SK-N-SH treated with all-trans-retinoic acid at 6 μM for 48 hours (cell line): ENCODE measurements around the gene ARG1.

Source experiments
- ATAC-seq: fragments of 200-7000 bp; cut with Tn5 transposase; 3 replicates; pipeline ENCODE4 v1.9.1; 2020; ENCODE audit warnings: mild to moderate bottlenecking, moderate library complexity
- ARNTL ChIP-seq: fragments of 450-650 bp; formaldehyde crosslinking; IDR thresholded peaks from 2 replicates; pipeline ENCODE4 v1.5.0; 2020; ENCODE audit warnings: low read depth, mild to moderate bottlenecking, moderate library complexity, borderline replicate concordance
- BACH2 ChIP-seq: fragments of 250-450 bp; sonication (Bioruptor Pico); IDR thresholded peaks from 2 replicates; pipeline ENCODE4 v1.9.0; 2021; ENCODE audit warnings: mild to moderate bottlenecking, borderline replicate concordance
- CSDC2 ChIP-seq: fragments of 250-450 bp; sonication (Bioruptor Pico); IDR thresholded peaks from 2 replicates; pipeline ENCODE4 v1.5.0; 2020; ENCODE audit warnings: mild to moderate bottlenecking, moderate library complexity
- ESRRG ChIP-seq: fragments of 250-450 bp; sonication (Bioruptor Pico); IDR thresholded peaks from 2 replicates; pipeline ENCODE4 v1.6.1; 2021; ENCODE audit warnings: mild to moderate bottlenecking
- GLIS3 ChIP-seq: fragments of 250-450 bp; sonication (Bioruptor Pico); IDR thresholded peaks from 2 replicates; pipeline ENCODE4 v1.5.0; 2020; ENCODE audit warnings: mild to moderate bottlenecking, moderate library complexity
- OSR1 ChIP-seq: fragments of 250-450 bp; sonication (Bioruptor Pico); IDR thresholded peaks from 2 replicates; pipeline ENCODE4 v1.8.0; 2022; ENCODE audit warnings: moderate library complexity, mild to moderate bottlenecking, inconsistent platforms
- POU6F1 ChIP-seq: fragments of 250-450 bp; sonication (Bioruptor Pico); IDR thresholded peaks from 2 replicates; pipeline ENCODE4 v1.8.0; 2021; ENCODE audit warnings: low read depth, mild to moderate bottlenecking, moderate library complexity, borderline replicate concordance
- PPARA ChIP-seq: fragments of 250-450 bp; sonication (Bioruptor Pico); IDR thresholded peaks from 2 replicates; pipeline ENCODE4 v1.5.0; 2020; ENCODE audit warnings: mild to moderate bottlenecking, borderline replicate concordance
- RARB ChIP-seq: fragments of 250-450 bp; sonication (Bioruptor Pico); IDR thresholded peaks from 2 replicates; pipeline ENCODE4 v1.8.0; 2021; ENCODE audit warnings: mild to moderate bottlenecking, moderate library complexity
- SNAI2 ChIP-seq: fragments of 250-450 bp; sonication (Bioruptor Pico); IDR thresholded peaks from 2 replicates; pipeline ENCODE4 v1.5.0; 2020; ENCODE audit warnings: mild to moderate bottlenecking, moderate library complexity
- TOX ChIP-seq: fragments of 250-450 bp; sonication (Bioruptor Pico); IDR thresholded peaks from 2 replicates; pipeline ENCODE4 v1.8.0; 2021; ENCODE audit warnings: mild to moderate bottlenecking, moderate library complexity, borderline replicate concordance
- TSHZ2 ChIP-seq: fragments of 250-450 bp; sonication (Bioruptor Pico); IDR thresholded peaks from 2 replicates; pipeline ENCODE4 v1.5.0; 2020; ENCODE audit warnings: mild to moderate bottlenecking, moderate library complexity
- ZC3H10 ChIP-seq: fragments of 250-450 bp; sonication (Bioruptor Pico); IDR thresholded peaks from 2 replicates; pipeline ENCODE4 v1.5.1; 2021; ENCODE audit warnings: mild to moderate bottlenecking, moderate library complexity
- ZFP3 ChIP-seq: fragments of 250-450 bp; sonication (Bioruptor Pico); IDR thresholded peaks from 2 replicates; pipeline ENCODE4 v1.5.0; 2020; ENCODE audit warnings: mild to moderate bottlenecking, moderate library complexity
- ZFP30 ChIP-seq: fragments of 450-650 bp; formaldehyde crosslinking; IDR thresholded peaks from 2 replicates; pipeline ENCODE4 v1.5.0; 2022; ENCODE audit warnings: mild to moderate bottlenecking, moderate library complexity
- ZNF70 ChIP-seq: fragments of 450-650 bp; formaldehyde crosslinking; IDR thresholded peaks from 2 replicates; pipeline ENCODE4 v1.5.0; 2020; ENCODE audit warnings: mild to moderate bottlenecking, moderate library complexity
- TF ChIP-seq, protein P1 (sequence below): fragments of 250-450 bp; sonication (Bioruptor Pico); IDR thresholded peaks from 2 replicates; pipeline ENCODE4 v1.5.1; 2021; ENCODE audit warnings: mild to moderate bottlenecking, moderate library complexity
- TF ChIP-seq, protein P2 (sequence below): fragments of 250-450 bp; sonication (Bioruptor Pico); IDR thresholded peaks from 2 replicates; pipeline ENCODE4 v1.5.1; 2020; ENCODE audit warnings: low read depth, mild to moderate bottlenecking, moderate library complexity

Gene ARG1

GRCh38 chr6:131586543-131586942 is 13.5 kb downstream of the ARG1 start:
- no peak for ATAC-seq
- TF ChIP-seq ZC3H10 (CRISPR knock-in tag) (no peak), ARNTL (CRISPR knock-in tag) (no peak), ZFP3 (no peak), SNAI2 (CRISPR knock-in tag) (no peak), RARB (CRISPR knock-in tag) (no peak), ZNF70 (CRISPR knock-in tag) (no peak), OSR1 (CRISPR knock-in tag) (no peak), PPARA (no peak), BACH2 (CRISPR knock-in tag) (no peak)
- TF ChIP-seq, all 23 proteins: peak for 0

DNA sequence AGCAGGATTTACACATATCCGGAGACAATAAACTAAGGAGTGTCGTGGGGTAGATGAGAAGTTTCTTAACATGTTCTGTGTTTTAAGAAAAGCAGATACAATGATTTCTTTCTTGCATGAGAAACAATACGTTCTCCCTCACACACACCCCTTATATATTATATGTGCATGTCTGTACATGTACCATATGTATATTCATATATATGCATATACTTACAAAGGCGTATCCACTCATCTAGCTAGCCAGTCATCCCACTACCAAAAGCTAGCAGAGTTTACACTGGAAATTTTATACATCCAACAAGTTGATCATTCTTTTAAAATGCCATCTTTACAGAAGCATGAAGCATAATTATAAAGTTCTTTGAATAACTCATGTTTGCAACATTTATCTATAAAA is 14.9 kb downstream of the ARG1 start:
- TF ChIP-seq ZFP30 (CRISPR knock-in tag) (no peak), ZFP3 (no peak), POU6F1 (CRISPR knock-in tag) (no peak), ZNF70 (CRISPR knock-in tag) (no peak), TOX (CRISPR knock-in tag) (no peak), TSHZ2 (CRISPR knock-in tag) (no peak)
- TF ChIP-seq, all 23 proteins: peak for 0
- ATAC-seq: no peak

DNA sequence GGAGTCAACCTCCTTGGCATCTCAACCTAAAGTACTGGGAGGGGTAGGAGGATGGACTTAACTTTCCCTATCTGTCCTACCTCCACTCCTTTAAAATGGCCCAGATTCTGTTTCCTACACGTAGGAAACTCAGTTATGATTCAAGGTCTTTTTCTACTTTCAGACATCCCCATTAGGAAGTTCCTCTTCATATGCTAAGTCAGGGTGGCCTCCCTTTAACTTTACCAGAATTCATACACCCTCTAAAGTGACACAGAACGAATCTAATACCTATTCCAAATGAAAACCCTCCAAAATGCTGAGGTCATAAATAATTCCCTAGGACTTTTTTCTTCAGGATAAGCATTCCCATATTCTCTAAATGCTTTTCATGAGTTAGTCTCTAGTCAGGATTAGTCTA is 15.6 kb downstream of the ARG1 start:
- TF ChIP-seq TOX (CRISPR knock-in tag) (no peak), GLIS3 (CRISPR knock-in tag) (no peak)
- no peak for ATAC-seq

DNA sequence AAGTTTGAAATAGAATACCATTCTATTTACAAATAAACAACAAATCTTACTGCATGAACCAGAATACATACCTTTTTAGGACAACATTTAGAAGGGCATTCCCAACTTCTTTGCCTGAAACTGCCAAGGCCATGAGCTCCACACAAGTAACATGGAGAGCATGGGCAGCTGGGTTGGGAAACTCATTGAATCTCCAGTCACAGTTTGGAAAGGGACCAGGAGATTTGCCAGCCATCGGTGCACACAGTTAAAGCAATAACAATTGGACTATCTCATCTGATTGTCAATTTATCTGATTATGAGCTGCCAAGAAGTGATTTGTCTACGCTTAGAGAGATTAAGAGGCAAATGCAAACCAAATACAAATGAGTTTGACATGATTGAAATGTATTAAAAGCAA is 19.9 kb downstream of the ARG1 start:
- TF ChIP-seq ESRRG (CRISPR knock-in tag) (no peak), OSR1 (CRISPR knock-in tag) (no peak), ZNF70 (CRISPR knock-in tag) (no peak), SNAI2 (CRISPR knock-in tag) (no peak), CSDC2 (no peak)
- TF ChIP-seq, protein P1, sequence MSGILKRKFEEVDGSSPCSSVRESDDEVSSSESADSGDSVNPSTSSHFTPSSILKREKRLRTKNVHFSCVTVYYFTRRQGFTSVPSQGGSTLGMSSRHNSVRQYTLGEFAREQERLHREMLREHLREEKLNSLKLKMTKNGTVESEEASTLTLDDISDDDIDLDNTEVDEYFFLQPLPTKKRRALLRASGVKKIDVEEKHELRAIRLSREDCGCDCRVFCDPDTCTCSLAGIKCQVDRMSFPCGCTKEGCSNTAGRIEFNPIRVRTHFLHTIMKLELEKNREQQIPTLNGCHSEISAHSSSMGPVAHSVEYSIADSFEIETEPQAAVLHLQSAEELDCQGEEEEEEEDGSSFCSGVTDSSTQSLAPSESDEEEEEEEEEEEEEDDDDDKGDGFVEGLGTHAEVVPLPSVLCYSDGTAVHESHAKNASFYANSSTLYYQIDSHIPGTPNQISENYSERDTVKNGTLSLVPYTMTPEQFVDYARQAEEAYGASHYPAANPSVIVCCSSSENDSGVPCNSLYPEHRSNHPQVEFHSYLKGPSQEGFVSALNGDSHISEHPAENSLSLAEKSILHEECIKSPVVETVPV: no peak
- TF ChIP-seq, all 23 proteins: peak for 0
- ATAC-seq: no peak

GRCh38 chr6:131594074-131594473 is 21.0 kb downstream of the ARG1 start:
- TF ChIP-seq ZFP3: no peak
- TF ChIP-seq, protein P1: no peak
- no peak for ATAC-seq

DNA sequence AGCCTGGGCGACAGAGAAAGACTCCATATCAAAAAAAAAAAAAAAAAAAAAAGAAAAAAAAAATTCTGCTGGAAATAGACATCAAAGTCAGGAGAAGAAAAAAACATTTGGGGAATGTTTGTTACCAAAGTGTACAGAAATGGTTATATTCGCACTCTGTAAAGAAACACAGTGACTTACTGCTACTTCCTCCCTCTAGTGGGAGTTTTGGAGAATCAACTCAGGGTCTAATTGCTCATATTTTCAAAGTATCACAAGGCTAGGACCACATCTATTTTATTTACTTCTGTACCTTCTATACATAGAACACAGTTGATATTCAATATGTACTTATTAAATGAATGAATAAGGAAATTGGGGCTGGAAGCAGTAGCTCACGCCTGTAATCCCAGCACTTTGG is 24.4 kb downstream of the ARG1 start:
- TF ChIP-seq, protein P2, sequence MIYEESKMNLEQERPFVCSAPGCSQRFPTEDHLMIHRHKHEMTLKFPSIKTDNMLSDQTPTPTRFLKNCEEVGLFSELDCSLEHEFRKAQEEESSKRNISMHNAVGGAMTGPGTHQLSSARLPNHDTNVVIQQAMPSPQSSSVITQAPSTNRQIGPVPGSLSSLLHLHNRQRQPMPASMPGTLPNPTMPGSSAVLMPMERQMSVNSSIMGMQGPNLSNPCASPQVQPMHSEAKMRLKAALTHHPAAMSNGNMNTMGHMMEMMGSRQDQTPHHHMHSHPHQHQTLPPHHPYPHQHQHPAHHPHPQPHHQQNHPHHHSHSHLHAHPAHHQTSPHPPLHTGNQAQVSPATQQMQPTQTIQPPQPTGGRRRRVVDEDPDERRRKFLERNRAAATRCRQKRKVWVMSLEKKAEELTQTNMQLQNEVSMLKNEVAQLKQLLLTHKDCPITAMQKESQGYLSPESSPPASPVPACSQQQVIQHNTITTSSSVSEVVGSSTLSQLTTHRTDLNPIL: no peak
- TF ChIP-seq PPARA (no peak), OSR1 (CRISPR knock-in tag) (no peak), RARB (CRISPR knock-in tag) (no peak), ZNF70 (CRISPR knock-in tag) (no peak), TOX (CRISPR knock-in tag) (no peak), SNAI2 (CRISPR knock-in tag) (no peak), BACH2 (CRISPR knock-in tag) (no peak)
- TF ChIP-seq, protein P1: no peak
- TF ChIP-seq, all 23 proteins: peak for 0
- ATAC-seq: peak; percentile 81
